Measurements from ENCODE around the gene ADAM23. TPM values are rescaled to one million over a fixed set of nuclear protein-coding genes. Genes with fewer than 3 reads are reported as not detected.

The ADAM23 gene
- total and polyA plus RNA-seq, 12 donors, result 4.5 to 33.9 (median 6.7) TPM

DNA sequence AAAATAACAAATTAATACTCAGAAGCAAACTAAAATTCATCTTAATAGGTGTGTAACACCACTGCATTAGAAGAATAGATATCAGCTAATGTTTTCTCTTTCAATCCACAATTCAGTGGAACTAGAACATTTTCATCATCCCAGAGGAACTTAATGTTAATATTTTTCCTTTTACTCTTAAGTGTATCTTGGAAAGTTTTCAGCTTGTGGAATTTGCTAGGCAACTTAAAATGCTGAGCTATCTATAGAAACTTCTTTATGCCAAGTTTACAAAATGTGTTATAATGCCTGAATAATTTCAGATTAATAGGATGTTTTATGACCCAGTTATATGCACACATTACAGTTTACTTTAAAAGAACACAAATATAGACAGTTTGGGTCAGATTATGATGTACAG lies 112.4 kb downstream of the ADAM23 start:
- Histone ChIP-seq H3K27ac (no peak overlapping the region), H3K36me3 (replicated peaks in 1 of 2) (no peaks in the 10 kb centered on the region), H3K4me1 (replicated peaks in 1 of 2) (no peaks in the 10 kb centered on the region), H3K4me3 (no peak overlapping the region), H3K9me3 (replicated peaks in 1 of 3) (no peaks in the 10 kb centered on the region), H3K27me3 (no peaks in the 10 kb centered on the region)
- DNase-seq, result no peak
- intact Hi-C loops (cut with DNase I), result loop anchor here in 1 of 2 donors (5.0 kb wide), 1 partner anchor 163 kb away; no protein-coding TSS in a partner anchor
- no peak for TF ChIP-seq POLR2A (IDR thresholded peaks at IDR 0.05)
- TF ChIP-seq, protein P1, sequence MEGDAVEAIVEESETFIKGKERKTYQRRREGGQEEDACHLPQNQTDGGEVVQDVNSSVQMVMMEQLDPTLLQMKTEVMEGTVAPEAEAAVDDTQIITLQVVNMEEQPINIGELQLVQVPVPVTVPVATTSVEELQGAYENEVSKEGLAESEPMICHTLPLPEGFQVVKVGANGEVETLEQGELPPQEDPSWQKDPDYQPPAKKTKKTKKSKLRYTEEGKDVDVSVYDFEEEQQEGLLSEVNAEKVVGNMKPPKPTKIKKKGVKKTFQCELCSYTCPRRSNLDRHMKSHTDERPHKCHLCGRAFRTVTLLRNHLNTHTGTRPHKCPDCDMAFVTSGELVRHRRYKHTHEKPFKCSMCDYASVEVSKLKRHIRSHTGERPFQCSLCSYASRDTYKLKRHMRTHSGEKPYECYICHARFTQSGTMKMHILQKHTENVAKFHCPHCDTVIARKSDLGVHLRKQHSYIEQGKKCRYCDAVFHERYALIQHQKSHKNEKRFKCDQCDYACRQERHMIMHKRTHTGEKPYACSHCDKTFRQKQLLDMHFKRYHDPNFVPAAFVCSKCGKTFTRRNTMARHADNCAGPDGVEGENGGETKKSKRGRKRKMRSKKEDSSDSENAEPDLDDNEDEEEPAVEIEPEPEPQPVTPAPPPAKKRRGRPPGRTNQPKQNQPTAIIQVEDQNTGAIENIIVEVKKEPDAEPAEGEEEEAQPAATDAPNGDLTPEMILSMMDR (IDR thresholded peaks at IDR 0.05), result no peak

DNA sequence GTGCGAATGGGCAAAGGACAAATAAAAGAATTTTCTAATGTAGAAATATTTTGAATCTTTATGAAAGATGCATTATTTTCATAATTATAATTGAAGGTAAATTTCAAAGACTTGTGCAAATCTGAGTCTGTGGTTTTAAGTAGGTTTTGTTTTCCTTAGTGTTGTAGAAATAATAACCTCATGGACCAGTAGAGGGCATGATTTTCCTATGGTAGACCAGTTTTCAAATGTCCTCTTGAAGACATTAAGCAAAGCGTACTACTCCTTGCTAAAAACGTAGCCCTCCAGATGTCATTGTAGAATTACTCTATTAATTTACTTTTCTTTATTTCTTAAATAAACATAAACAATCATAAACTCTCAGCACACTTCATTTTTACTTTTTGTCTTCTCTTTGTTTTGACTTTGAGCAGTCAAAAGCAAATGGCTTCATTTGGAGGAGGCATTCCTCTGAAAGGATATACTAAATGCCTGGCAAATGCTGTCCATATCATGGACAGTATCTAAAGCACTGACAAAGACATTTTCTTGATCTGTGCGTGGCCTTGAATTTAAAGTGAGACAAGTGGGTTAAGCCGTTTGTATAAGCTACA lies 113.1 kb downstream of the ADAM23 start:
- no peaks in the 10 kb centered on the region for H3K9me3 ChIP-seq (replicated peaks in 1 of 3)
- no peaks in the 10 kb centered on the region for H3K27me3 ChIP-seq
- WGBS, 4 donors, result 53 to 65% (median 60%) methylated on average over 5 of the region's 5 CpGs
- H3K36me3 ChIP-seq (replicated peaks in 1 of 2), result no peaks in the 10 kb centered on the region
- no peaks in the 10 kb centered on the region for H3K4me1 ChIP-seq (replicated peaks in 1 of 2)
- H3K4me3 ChIP-seq, result no peak overlapping the region
- TF ChIP-seq, protein P1 (IDR thresholded peaks at IDR 0.05), result peak in 5 of 6 experiments; percentile 23 to 58 (median 39)
- TF ChIP-seq POLR2A (IDR thresholded peaks at IDR 0.05), result no peak
- no peak overlapping the region for H3K27ac ChIP-seq
- no peak for DNase-seq
- intact Hi-C loops (cut with DNase I), result loop anchor here in 1 of 2 donors (5.0 kb wide), 1 partner anchor 164 kb away; no protein-coding TSS in a partner anchor

DNA sequence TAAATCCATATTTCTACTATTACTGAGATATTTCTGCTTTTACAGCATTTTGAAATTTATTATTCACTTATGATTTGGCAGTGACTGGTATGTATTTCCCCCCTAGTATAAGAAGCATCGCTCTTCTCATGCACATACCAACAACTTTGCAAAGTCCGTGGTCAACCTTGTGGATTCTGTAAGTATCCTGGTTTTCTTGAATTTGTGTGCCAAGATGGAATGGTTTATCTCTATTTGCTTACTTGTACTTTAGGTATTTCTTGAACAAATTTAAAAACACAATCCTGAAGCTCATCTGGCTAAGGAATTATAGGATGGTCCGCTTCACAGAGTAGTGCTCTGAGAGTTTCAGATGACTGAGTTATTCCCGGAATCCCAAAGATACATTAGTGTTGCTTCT lies 114.0 kb downstream of the ADAM23 start:
- no peaks in the 10 kb centered on the region for H3K36me3 ChIP-seq (replicated peaks in 1 of 2)
- H3K27ac ChIP-seq, result no peak overlapping the region
- TF ChIP-seq, protein P1 (IDR thresholded peaks at IDR 0.05), result no peak
- TF ChIP-seq POLR2A (IDR thresholded peaks at IDR 0.05), result no peak
- DNase-seq, result no peak
- H3K4me3 ChIP-seq, result no peak overlapping the region
- H3K4me1 ChIP-seq (replicated peaks in 1 of 2), result no peaks in the 10 kb centered on the region
- intact Hi-C loops (cut with DNase I), result loop anchor here in 1 of 2 donors (5.0 kb wide), 1 partner anchor 165 kb away; no protein-coding TSS in a partner anchor
- H3K27me3 ChIP-seq, result no peaks in the 10 kb centered on the region
- no peaks in the 10 kb centered on the region for H3K9me3 ChIP-seq (replicated peaks in 1 of 3)
- 92 to 96% (median 94%) methylated on average over 4 of the region's 4 CpGs for whole genome bisulfite sequencing, 4 donors

- no peaks in the 10 kb centered on the region for H3K4me1 ChIP-seq (replicated peaks in 1 of 2)
- H3K27ac ChIP-seq, result no peak overlapping the region
- no peaks in the 10 kb centered on the region for H3K36me3 ChIP-seq (replicated peaks in 1 of 2)
- H3K9me3 ChIP-seq (replicated peaks in 1 of 3), result no peaks in the 10 kb centered on the region
- DNase-seq, result no peak
- TF ChIP-seq, protein P1 (IDR thresholded peaks at IDR 0.05), result no peak
- no peak for TF ChIP-seq POLR2A (IDR thresholded peaks at IDR 0.05)
- H3K27me3 ChIP-seq, result no peaks in the 10 kb centered on the region
- H3K4me3 ChIP-seq, result no peak overlapping the region
- WGBS, 4 donors, result 90 to 95% (median 93%) methylated on average over 2 of the region's 2 CpGs
- intact Hi-C loops (cut with DNase I), result loop anchor here in 1 of 2 donors (5.0 kb wide), 1 partner anchor 166 kb away; no protein-coding TSS in a partner anchor
These were observed 115.2 kb downstream of the ADAM23 start for GRCh38 chr2:206558492-206558891.

Measured in adrenal gland (tissue), 12 donors.